Measurements from ENCODE around the gene TEPSIN. TPM values are rescaled to one million over a fixed set of nuclear protein-coding genes. Genes with fewer than 3 reads are reported as not detected.

TEPSIN gene
- total and polyA plus RNA-seq, 2 of the 13 experiments (the other 11 are each of a cell fraction or from before 2014, with no cell fraction given), result 16.1 to 18.8 TPM

GRCh38 chr17:81253358-81254131 is 14.7 kb upstream of the TEPSIN start (continued):
- TF ChIP-seq ZBTB4 (CRISPR knock-in tag; IDR thresholded peaks at IDR 0.05; ENCODE audit: borderline replicate concordance) (peak; percentile 59; the same call in 1 of the 2 replicates), IRF9 (CRISPR knock-in tag; IDR thresholded peaks at IDR 0.05; ENCODE audit: borderline replicate concordance) (peak; percentile 50; the same call in 1 of the 2 replicates), SMC3 (IDR thresholded peaks at IDR 0.05; ENCODE audit: low read length) (peak; percentile 92), ZNF816 (CRISPR knock-in tag; IDR thresholded peaks at IDR 0.05; ENCODE audit: borderline replicate concordance) (no peak), LCORL (IDR thresholded peaks at IDR 0.05) (peak; percentile 24; the same call in 1 of the 2 replicates), LCORL (CRISPR knock-in tag; IDR thresholded peaks at IDR 0.05) (no peak), ZBTB38 (CRISPR knock-in tag; IDR thresholded peaks at IDR 0.05) (peak; percentile 24; the same call in 1 of the 2 replicates), ZNF550 (CRISPR knock-in tag; IDR thresholded peaks at IDR 0.05; ENCODE audit: borderline replicate concordance) (peak; percentile 92; the same call in 1 of the 2 replicates), ZNF589 (CRISPR knock-in tag; conservative IDR thresholded peaks at IDR 0.05) (0 out of 2 replicates have a peak, but pooled peaks have one; percentile 53), ZNF770 (CRISPR knock-in tag; IDR thresholded peaks at IDR 0.05) (no peak), MAF1 (CRISPR knock-in tag; IDR thresholded peaks at IDR 0.05; ENCODE audit: borderline replicate concordance) (peak; percentile 53; the same call in 1 of the 2 replicates), ZNF800 (CRISPR knock-in tag; IDR thresholded peaks at IDR 0.05) (no peak), GABPB1 (CRISPR knock-in tag; IDR thresholded peaks at IDR 0.05) (no peak), ZNF564 (CRISPR knock-in tag; IDR thresholded peaks at IDR 0.05) (no peak), BCLAF1 (IDR thresholded peaks at IDR 0.05) (no peak), TMF1 (CRISPR knock-in tag; IDR thresholded peaks at IDR 0.05; ENCODE audit: low read depth) (no peak), MXI1 (IDR thresholded peaks at IDR 0.05; ENCODE audit: borderline replicate concordance, low read depth, low read length) (0 out of 3 replicates have a peak, but pooled peaks have one; percentile 10)
